Measurements from ENCODE around the gene DDX17. TPM values are rescaled to one million over a fixed set of nuclear protein-coding genes. Genes with fewer than 3 reads are reported as not detected.

The DDX17 gene
- total and polyA plus RNA-seq, 4 experiments from 2014 or later: 10.0 to 960 (median 486) TPM

DNA sequence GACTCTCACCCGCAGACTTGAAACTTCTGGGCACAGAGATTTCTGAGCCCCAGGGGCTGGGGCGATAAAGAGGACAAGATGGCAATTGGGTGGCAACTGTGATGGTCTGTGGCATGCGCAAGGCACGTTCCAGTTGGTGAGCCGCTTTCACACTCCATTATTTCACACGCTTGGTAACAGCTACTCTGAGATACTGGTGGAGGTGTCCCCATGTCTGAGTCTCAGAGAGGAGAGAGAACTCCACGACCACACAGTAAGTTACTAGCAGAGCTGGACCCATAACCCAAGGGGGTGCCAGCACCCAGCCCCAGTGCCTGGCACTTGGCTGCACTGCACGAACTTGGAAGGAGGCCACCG is 45.1 kb downstream of the DDX17 start:
- intact Hi-C loops (cut with micrococcal nuclease): no loop called here
- CTCF ChIA-PET (ENCODE audit: partially characterized antibody): no interaction called here
- no peak for DNase-seq
- Mint-ChIP-seq H3K9me3 (no peaks in the 10 kb centered on the region), H3K27ac (no peak overlapping the region), H3K36me3 (no peaks in the 10 kb centered on the region), H3K4me1 (peaks cover 4 to 24% (median 8%) of the 10 kb centered on the region in 4 donors), H3K4me3 (peak overlapping the region in 2 of 8 donors; percentile 31 to 34), H3K27me3 (peaks cover 45 to 56% of the 10 kb centered on the region in 2 donors)
- no peaks in the 10 kb centered on the region for H3K36me3 ChIP-seq (ENCODE audit: insufficient read depth, low read length)
- peaks cover 11% of the 10 kb centered on the region for H3K4me1 ChIP-seq (ENCODE audit: insufficient read depth, low read length)
- POLR2A ChIA-PET (ENCODE audit: partially characterized antibody): no interaction called here
- H3K27me3 ChIP-seq (ENCODE audit: insufficient read depth, low read length): peaks cover 22% of the 10 kb centered on the region
- H3K27ac ChIP-seq (ENCODE audit: low read depth, low read length): no peak overlapping the region
- H3K9me3 ChIP-seq (ENCODE audit: control insufficient read depth in 1 of 2, low read length in 2 of 2): no peaks in the 10 kb centered on the region
- H3K4me3 ChIP-seq (ENCODE audit: low read length in 2 of 2): no peak overlapping the region

DNA sequence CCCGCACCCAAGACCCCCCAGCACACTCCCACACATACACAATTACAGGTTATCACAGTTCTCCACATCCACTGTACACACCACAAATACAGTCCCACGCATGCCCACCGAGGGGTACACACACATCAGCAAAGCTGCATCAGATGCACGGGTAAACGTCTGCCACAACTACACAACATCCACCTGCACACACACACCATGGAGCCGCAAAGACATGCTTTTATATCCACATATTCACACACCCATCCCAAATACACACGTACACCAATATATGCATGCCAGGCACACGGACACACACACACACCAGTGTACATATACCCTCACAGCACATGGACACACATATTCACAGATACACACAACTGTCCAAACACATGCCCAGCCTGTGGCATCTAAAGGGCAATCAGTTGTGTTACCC is 45.7 kb downstream of the DDX17 start:
- no peak overlapping the region for H3K27ac Mint-ChIP-seq
- H3K36me3 ChIP-seq (ENCODE audit: insufficient read depth, low read length): no peaks in the 10 kb centered on the region
- H3K27me3 Mint-ChIP-seq: peaks cover 45 to 56% of the 10 kb centered on the region in 2 donors
- ChIA-PET POLR2A (ENCODE audit: partially characterized antibody) (no interaction called here), CTCF (ENCODE audit: partially characterized antibody) (no interaction called here)
- H3K27ac ChIP-seq (ENCODE audit: low read depth, low read length): no peak overlapping the region
- H3K4me3 Mint-ChIP-seq: peak overlapping the region in 1 of 8 donors; percentile 31
- peaks cover 4 to 24% (median 8%) of the 10 kb centered on the region in 4 donors for H3K4me1 Mint-ChIP-seq
- no peaks in the 10 kb centered on the region for H3K9me3 Mint-ChIP-seq
- H3K4me1 ChIP-seq (ENCODE audit: insufficient read depth, low read length): peaks cover 11% of the 10 kb centered on the region
- no peaks in the 10 kb centered on the region for H3K9me3 ChIP-seq (ENCODE audit: control insufficient read depth in 1 of 2, low read length in 2 of 2)
- no peaks in the 10 kb centered on the region for H3K36me3 Mint-ChIP-seq
- DNase-seq: no peak
- H3K27me3 ChIP-seq (ENCODE audit: insufficient read depth, low read length): peaks cover 23% of the 10 kb centered on the region
- no peak overlapping the region for H3K4me3 ChIP-seq (ENCODE audit: low read length in 2 of 2)
- intact Hi-C loops (cut with micrococcal nuclease): no loop called here

DNA sequence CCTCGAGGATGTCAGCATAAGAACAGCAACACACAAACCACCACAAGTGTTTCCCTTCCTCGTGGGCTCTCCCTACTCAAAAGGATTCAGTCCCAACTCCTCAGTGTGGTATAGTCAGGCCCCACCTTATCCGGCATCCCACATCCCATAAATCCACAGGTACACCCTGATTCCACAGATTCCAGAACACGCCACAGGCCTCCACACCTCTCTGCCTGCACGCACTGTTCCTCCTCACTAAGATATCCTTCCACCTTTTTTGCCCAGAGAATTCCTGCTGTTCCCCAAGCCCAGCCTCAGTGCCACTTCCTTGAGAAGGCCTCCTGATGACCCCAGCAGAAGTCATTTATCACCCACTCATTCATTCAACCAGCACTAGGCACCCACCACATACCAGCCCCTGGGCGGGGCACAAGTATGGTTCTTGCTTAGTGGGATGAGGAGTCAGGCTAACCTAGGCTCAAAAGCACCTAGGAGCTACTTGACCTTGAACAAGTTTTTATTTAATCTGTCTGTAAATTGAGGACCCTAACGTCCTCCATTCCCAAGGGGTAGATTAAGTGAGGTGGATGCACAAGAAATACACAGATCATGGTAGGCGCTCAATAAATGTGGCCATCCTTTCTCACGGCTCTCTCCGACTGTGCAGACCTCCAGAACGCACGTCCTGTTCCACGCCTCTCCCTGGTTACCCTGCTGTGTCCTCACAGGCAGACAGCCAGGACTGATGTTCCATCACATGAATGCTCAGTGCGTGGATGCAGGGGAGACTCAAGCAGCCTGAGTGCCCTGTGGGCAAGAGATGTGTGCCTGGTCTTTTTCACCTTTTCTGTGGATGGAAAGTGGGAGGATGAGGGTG is 49.0 kb downstream of the DDX17 start:
- no peak for DNase-seq
- POLR2A ChIA-PET (ENCODE audit: partially characterized antibody): interaction anchor here (1.0 kb wide), 1 partner anchor 24 kb away, joined by 4 read pairs; no protein-coding TSS in a partner anchor
- Mint-ChIP-seq H3K4me3 (peak overlapping the region; percentile 56 to 88 (median 76)), H3K4me1 (peaks cover 7 to 32% (median 13%) of the 10 kb centered on the region in 4 donors), H3K27ac (peak overlapping the region in 1 of 7 donors; percentile 61), H3K36me3 (no peaks in the 10 kb centered on the region), H3K9me3 (no peaks in the 10 kb centered on the region), H3K27me3 (peaks cover 45 to 58% of the 10 kb centered on the region in 2 donors)
- no peaks in the 10 kb centered on the region for H3K36me3 ChIP-seq (ENCODE audit: insufficient read depth, low read length)
- no peak overlapping the region for H3K27ac ChIP-seq (ENCODE audit: low read depth, low read length)
- peaks cover 36% of the 10 kb centered on the region for H3K27me3 ChIP-seq (ENCODE audit: insufficient read depth, low read length)
- intact Hi-C loops (cut with micrococcal nuclease): no loop called here
- H3K4me3 ChIP-seq (ENCODE audit: low read length in 2 of 2): no peak overlapping the region
- peaks cover 18% of the 10 kb centered on the region for H3K4me1 ChIP-seq (ENCODE audit: insufficient read depth, low read length)
- CTCF ChIA-PET (ENCODE audit: partially characterized antibody): interaction anchor here (1.2 kb wide), 1 partner anchor 9 kb away, joined by 3 read pairs; no protein-coding TSS in a partner anchor
- no peaks in the 10 kb centered on the region for H3K9me3 ChIP-seq (ENCODE audit: control insufficient read depth in 1 of 2, low read length in 2 of 2)

DNA sequence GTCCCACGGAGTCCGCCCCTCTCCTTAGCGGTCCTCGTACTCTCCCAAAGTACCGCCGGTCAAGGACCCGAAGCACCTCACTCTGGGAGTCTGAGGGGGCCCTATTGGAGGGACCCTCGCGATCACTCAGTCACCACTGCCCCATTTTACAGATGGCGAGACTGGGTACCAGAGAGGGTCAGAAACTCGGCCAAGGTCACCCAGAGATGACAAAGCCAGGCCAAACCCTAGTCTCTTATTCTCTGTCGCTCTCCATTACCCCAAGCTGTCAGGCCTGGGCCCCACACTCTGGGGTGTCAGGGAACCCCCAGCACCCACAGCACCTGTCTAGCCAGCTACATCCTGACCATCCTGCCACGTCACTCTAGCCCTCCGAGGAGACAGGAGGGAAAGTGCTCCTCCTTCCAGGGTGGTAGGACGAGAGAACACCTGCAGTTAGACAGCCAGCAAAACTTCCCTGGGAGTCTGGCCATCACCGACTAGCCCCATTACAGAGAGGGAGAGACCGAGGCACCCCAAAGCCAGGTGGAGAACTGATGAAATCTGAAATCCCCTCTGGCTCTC is 49.8 kb downstream of the DDX17 start:
- intact Hi-C loops (cut with micrococcal nuclease): no loop called here
- H3K36me3 Mint-ChIP-seq: no peaks in the 10 kb centered on the region
- no peaks in the 10 kb centered on the region for H3K9me3 Mint-ChIP-seq
- ChIA-PET CTCF (ENCODE audit: partially characterized antibody) (no interaction called here), POLR2A (ENCODE audit: partially characterized antibody) (interaction anchor here (1.0 kb wide), 1 partner anchor 25 kb away, joined by 4 read pairs; no protein-coding TSS in a partner anchor)
- peaks cover 7 to 32% (median 13%) of the 10 kb centered on the region in 4 donors for H3K4me1 Mint-ChIP-seq
- peaks cover 40 to 59% of the 10 kb centered on the region in 2 donors for H3K27me3 Mint-ChIP-seq
- peak overlapping the region in 2 of 7 donors; percentile 61 to 82 for H3K27ac Mint-ChIP-seq
- DNase-seq: no peak
- peak overlapping the region; percentile 51 to 88 (median 76) for H3K4me3 Mint-ChIP-seq
- no peak overlapping the region for H3K27ac ChIP-seq (ENCODE audit: low read depth, low read length)
- H3K36me3 ChIP-seq (ENCODE audit: insufficient read depth, low read length): no peaks in the 10 kb centered on the region
- H3K4me1 ChIP-seq (ENCODE audit: insufficient read depth, low read length): peaks cover 10% of the 10 kb centered on the region
- H3K4me3 ChIP-seq (ENCODE audit: low read length in 2 of 2): no peak overlapping the region
- H3K9me3 ChIP-seq (ENCODE audit: control insufficient read depth in 1 of 2, low read length in 2 of 2): no peaks in the 10 kb centered on the region
- peaks cover 34% of the 10 kb centered on the region for H3K27me3 ChIP-seq (ENCODE audit: insufficient read depth, low read length)

DNA sequence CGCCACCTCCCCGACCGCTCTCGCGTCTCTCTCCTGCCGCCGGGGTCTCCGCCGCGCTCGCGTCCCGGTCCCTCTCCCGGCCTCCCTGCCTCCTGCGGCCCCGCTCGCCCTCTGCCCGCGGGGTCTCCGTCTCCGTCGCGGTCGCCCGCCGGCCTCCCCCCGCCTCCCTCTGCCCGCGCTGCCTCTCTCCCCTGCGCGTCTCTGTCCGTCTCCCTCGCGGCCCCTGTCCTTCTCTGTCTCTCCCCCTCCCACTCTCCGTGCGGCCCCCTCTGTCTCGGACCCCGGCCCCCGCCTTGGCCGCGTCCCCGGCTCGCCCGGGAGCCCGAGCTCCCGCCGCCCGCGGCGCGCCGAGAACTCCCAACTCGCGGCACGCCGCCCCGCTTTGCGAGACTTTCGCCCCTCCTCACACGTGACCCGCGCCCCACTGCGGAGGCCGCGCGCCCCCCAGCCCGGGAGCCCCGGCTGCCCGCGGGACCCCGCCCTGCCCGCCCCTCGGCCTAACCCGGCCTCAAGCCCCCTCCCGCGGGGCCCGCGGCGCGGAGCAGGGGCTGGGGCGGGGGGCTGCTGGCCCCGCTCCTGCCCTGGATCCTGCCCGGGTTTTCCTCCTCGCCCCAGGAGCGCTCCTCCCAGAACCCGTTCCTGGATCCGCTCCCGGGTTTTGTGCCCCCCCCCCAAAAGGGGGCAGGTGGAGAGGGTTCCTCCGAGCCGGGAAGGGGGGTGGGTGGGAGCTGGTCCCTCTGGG is 50.4 kb downstream of the DDX17 start:
- Histone ChIP-seq H3K36me3 (ENCODE audit: insufficient read depth, low read length) (no peaks in the 10 kb centered on the region), H3K27ac (ENCODE audit: low read depth, low read length) (no peak overlapping the region), H3K4me3 (ENCODE audit: low read length in 2 of 2) (no peak overlapping the region), H3K9me3 (ENCODE audit: control insufficient read depth in 1 of 2, low read length in 2 of 2) (no peaks in the 10 kb centered on the region), H3K27me3 (ENCODE audit: insufficient read depth, low read length) (peaks cover 34% of the 10 kb centered on the region), H3K4me1 (ENCODE audit: insufficient read depth, low read length) (peaks cover 8% of the 10 kb centered on the region)
- Mint-ChIP-seq H3K4me1 (peaks cover 7 to 30% (median 13%) of the 10 kb centered on the region in 4 donors), H3K27ac (no peak overlapping the region), H3K36me3 (no peaks in the 10 kb centered on the region), H3K4me3 (peak overlapping the region in 2 of 8 donors; percentile 73 to 88), H3K9me3 (no peaks in the 10 kb centered on the region), H3K27me3 (peaks cover 40 to 64% of the 10 kb centered on the region in 2 donors)
- DNase-seq: no peak
- ChIA-PET POLR2A (ENCODE audit: partially characterized antibody) (interaction anchor here (1.0 kb wide), 1 partner anchor 26 kb away, joined by 4 read pairs; no protein-coding TSS in a partner anchor), CTCF (ENCODE audit: partially characterized antibody) (no interaction called here)
- intact Hi-C loops (cut with micrococcal nuclease): no loop called here

DNA sequence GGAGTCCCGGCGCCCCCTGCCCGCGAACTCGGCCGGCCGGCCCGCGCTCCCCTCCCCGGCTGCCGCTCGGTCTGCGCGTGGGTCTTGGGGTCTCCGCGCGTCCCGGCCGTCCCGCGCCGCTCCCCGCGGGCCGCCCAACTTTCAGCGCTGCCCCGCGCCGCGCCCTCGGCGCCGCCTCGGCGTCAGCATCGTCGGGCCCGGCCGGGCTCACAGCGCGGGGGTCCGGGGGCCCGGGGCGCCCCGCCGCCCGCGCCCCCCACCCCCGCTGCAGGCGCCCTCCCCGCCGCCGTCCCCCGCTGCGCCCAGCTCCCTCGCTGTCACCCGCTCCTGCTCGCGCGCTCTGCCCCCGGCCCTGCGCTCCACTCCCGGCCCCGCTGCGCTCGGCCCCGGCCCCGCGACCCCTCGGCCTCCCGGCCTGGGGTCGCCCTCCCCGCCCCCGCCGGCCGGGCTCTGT is 51.0 kb downstream of the DDX17 start, which contains the start of gene KCNJ4:
KCNJ4 (minus strand) TSS at position 124 of the 454 bp plus-strand sequence. CDS start 27,067 bp downstream, outside the sequence.
- peak within 1 kb of the TSS; percentile 78 to 89 (median 82) for H3K4me3 Mint-ChIP-seq
- Histone ChIP-seq H3K36me3 (ENCODE audit: insufficient read depth, low read length) (no peaks in the 10 kb centered on the region), H3K4me1 (ENCODE audit: insufficient read depth, low read length) (peaks cover 8% of the 10 kb centered on the region), H3K27ac (ENCODE audit: low read depth, low read length) (no peak within 1 kb of the TSS), H3K27me3 (ENCODE audit: insufficient read depth, low read length) (peaks cover 34% of the 10 kb centered on the region), H3K4me3 (ENCODE audit: low read length in 2 of 2) (peak within 1 kb of the TSS in 1 of 2 donors; percentile 22), H3K9me3 (ENCODE audit: control insufficient read depth in 1 of 2, low read length in 2 of 2) (no peaks in the 10 kb centered on the region)
- DNase-seq: no peak
- H3K9me3 Mint-ChIP-seq: no peaks in the 10 kb centered on the region
- H3K36me3 Mint-ChIP-seq: no peaks in the 10 kb centered on the region
- ChIA-PET POLR2A (ENCODE audit: partially characterized antibody) (interaction anchor here (0.9 kb wide), 1 partner anchor 7 kb away, joined by 4 read pairs; no protein-coding TSS in a partner anchor), CTCF (ENCODE audit: partially characterized antibody) (no interaction called here)
- peaks cover 38 to 64% of the 10 kb centered on the region in 2 donors for H3K27me3 Mint-ChIP-seq
- intact Hi-C loops (cut with micrococcal nuclease): no loop called here
- peaks cover 7 to 24% (median 13%) of the 10 kb centered on the region in 4 donors for H3K4me1 Mint-ChIP-seq
- H3K27ac Mint-ChIP-seq: peak within 1 kb of the TSS in 3 of 7 donors; percentile 13 to 68 (median 43)

Data from CD4-positive, alpha-beta memory T cell (primary cell).